RPMI8226 (cell line): ENCODE results near the gene PLEKHA3.
"Not testable (repeated sequence)": the region's sequence is repeated elsewhere in the genome, so short reads cannot be mapped to it uniquely, and the experiment has no call there.

Source experiments
- DNase-seq: peaks from one replicate; pipeline ENCODE4 v3.0.0-alpha.2; 2015

Gene PLEKHA3

GRCh38 chr2:178525460-178525859 lies 45.2 kb downstream of the PLEKHA3 start:
- DNase-seq: not testable (repeated sequence)

GRCh38 chr2:178526256-178526655 lies 46.0 kb downstream of the PLEKHA3 start:
- no peak for DNase-seq

- no peak for DNase-seq
Measured at GRCh38 chr2:178527592-178527991, 47.3 kb downstream of the PLEKHA3 start.

- DNase-seq: no peak
Measured at GRCh38 chr2:178528647-178529046, 48.4 kb downstream of the PLEKHA3 start.

GRCh38 chr2:178529194-178529593 lies 48.9 kb downstream of the PLEKHA3 start:
- DNase-seq: no peak

- no peak for DNase-seq
Measured at GRCh38 chr2:178530131-178530530, 49.9 kb downstream of the PLEKHA3 start.

- no peak for DNase-seq
Measured at GRCh38 chr2:178530625-178531142, 50.4 kb downstream of the PLEKHA3 start.

- DNase-seq: no peak
Measured at GRCh38 chr2:178531168-178531567, 50.9 kb downstream of the PLEKHA3 start.

GRCh38 chr2:178536037-178536436 lies 55.8 kb downstream of the PLEKHA3 start:
- no peak for DNase-seq

GRCh38 chr2:178542161-178542560 lies 61.9 kb downstream of the PLEKHA3 start:
- no peak for DNase-seq

GRCh38 chr2:178542569-178542968 lies 62.3 kb downstream of the PLEKHA3 start:
- DNase-seq: no peak

- no peak for DNase-seq
Measured at GRCh38 chr2:178550352-178550751, 70.1 kb downstream of the PLEKHA3 start.

GRCh38 chr2:178553047-178553446 lies 72.8 kb downstream of the PLEKHA3 start:
- no peak for DNase-seq
